Lower leg skin (tissue), 3 donors: ENCODE measurements around the gene PMPCB.

ENCODE experiments used
- POLR2A ChIP-seq, 2 donors: fragments of 450-650 bp; IDR thresholded peaks; one replicate each; pipeline ENCODE4 v1.6.1; 2016 to 2017; ENCODE audit warnings: antibody characterized with exemption in 2 of 2, mild to moderate bottlenecking in 1 of 2, moderate library complexity in 1 of 2
- TF ChIP-seq, protein P1 (sequence below), 3 donors: fragments of 450-650 bp; IDR thresholded peaks; one replicate each; pipeline ENCODE4 v1.5.1; 2016; ENCODE audit warnings: antibody characterized with exemption in 3 of 3, mild to moderate bottlenecking in 3 of 3, moderate library complexity in 2 of 3

DNA sequence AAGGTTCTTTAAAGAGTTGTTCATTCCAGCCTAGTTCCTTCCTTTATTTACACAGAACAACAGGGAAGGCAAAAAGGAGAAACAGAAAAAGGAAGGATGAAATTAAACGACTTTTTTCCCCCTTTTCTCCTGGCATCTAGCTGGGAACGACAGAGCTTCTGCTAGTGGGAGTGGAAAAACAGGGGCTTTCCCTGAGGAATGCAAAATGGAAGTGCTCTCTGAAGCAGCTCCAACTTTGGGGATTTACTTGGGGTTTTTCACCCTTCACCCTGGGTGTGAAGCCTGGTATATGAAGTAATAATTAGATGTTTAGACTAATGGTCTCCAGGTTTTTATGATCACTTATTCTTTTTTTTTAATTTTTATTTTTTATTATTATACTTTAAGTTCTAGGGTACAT, 4.2 kb downstream of the PMPCB start:
- TF ChIP-seq, protein P1, sequence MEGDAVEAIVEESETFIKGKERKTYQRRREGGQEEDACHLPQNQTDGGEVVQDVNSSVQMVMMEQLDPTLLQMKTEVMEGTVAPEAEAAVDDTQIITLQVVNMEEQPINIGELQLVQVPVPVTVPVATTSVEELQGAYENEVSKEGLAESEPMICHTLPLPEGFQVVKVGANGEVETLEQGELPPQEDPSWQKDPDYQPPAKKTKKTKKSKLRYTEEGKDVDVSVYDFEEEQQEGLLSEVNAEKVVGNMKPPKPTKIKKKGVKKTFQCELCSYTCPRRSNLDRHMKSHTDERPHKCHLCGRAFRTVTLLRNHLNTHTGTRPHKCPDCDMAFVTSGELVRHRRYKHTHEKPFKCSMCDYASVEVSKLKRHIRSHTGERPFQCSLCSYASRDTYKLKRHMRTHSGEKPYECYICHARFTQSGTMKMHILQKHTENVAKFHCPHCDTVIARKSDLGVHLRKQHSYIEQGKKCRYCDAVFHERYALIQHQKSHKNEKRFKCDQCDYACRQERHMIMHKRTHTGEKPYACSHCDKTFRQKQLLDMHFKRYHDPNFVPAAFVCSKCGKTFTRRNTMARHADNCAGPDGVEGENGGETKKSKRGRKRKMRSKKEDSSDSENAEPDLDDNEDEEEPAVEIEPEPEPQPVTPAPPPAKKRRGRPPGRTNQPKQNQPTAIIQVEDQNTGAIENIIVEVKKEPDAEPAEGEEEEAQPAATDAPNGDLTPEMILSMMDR (IDR thresholded peaks at IDR 0.05), result no peak
- TF ChIP-seq POLR2A (IDR thresholded peaks at IDR 0.05), result no peak
